HG02642 (cell line): ENCODE data around the gene NKX3-2.
"Not testable (repeated sequence)": the region's sequence is repeated elsewhere in the genome, so short reads cannot be mapped to it uniquely, and the experiment has no call there.

ENCODE experiments used
- ATAC-seq: cut with Tn5 transposase; IDR thresholded peaks from one replicate; pipeline ENCODE4 v1.9.1; 2021; ENCODE audit warnings: mild to moderate bottlenecking; ENCODE audit not compliant: unreplicated experiment, poor library complexity

Gene NKX3-2

GRCh38 chr4:13543839-13544605 is at the start of gene NKX3-2:
NKX3-2 (minus strand) TSS chr4:13544508; CDS start chr4:13544414, 94 bp downstream.
- ATAC-seq, result no peak

DNA sequence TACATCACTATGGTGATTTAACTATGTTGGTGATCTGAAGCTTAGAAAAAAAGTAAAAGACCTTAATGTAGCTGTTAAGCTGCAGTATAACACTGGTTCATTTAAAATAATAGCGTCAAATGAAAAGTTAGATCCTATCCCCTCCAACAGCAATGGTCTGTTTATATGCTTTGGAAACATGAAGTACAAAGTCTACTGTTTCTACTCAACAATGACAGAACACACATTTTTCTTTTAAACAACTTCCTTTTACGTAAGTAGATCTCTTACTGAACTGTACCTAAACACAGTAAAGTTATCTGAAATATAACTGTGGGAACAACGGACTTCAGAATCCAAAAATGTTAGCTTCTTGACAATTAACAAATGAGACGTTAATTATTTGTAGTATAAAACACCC is 47.9 kb upstream of the NKX3-2 start:
- no peak for ATAC-seq

DNA sequence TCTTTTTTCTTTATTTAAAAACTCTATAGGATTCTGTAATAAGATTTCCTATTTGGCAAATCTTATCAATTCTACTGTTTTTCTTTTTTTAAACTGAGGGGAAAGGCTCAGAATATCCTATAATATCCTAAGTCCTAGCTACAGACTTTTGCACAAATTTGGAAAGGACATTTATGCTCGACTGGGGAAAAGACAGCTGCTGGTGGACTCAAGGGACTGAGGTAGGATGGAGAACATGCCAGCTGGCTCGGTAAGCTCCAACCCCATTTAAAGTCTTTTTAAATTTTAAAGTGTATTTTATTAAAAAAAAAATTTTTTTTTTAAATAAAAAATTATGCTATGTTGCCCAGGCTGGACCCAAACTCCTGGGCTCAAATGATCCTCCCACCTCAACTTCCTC is 46.5 kb upstream of the NKX3-2 start:
- ATAC-seq, result no peak

DNA sequence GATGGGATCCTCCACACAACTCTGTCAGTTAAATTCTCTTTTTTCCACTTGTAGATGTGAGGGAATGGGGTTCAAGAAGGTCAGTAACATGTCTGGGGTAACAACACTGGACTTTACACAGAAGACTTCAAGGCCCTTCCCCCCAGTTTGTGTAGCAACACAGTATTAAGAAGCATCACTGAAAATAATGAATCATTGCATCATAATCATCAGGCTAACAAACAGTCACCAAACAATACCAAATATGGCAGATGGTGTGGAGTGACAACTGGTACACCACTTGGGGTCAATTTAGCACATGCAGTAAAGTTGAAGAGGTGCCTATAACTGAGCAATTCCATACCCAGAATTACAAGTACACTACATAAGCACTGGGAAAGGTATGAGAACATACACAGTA is 44.6 kb upstream of the NKX3-2 start:
- ATAC-seq, result no peak

- no peak for ATAC-seq
Observed at GRCh38 chr4:13584481-13584880, 40.2 kb upstream of the NKX3-2 start.

- no peak for ATAC-seq
Observed at GRCh38 chr4:13580036-13580435, 35.7 kb upstream of the NKX3-2 start.

- no peak for ATAC-seq
Observed at GRCh38 chr4:13577660-13578059, 33.4 kb upstream of the NKX3-2 start.

GRCh38 chr4:13570916-13571315 is 26.6 kb upstream of the NKX3-2 start:
- no peak for ATAC-seq

GRCh38 chr4:13567125-13567524 is 22.8 kb upstream of the NKX3-2 start:
- ATAC-seq, result no peak

GRCh38 chr4:13562876-13563275 is 18.6 kb upstream of the NKX3-2 start:
- ATAC-seq, result no peak

DNA sequence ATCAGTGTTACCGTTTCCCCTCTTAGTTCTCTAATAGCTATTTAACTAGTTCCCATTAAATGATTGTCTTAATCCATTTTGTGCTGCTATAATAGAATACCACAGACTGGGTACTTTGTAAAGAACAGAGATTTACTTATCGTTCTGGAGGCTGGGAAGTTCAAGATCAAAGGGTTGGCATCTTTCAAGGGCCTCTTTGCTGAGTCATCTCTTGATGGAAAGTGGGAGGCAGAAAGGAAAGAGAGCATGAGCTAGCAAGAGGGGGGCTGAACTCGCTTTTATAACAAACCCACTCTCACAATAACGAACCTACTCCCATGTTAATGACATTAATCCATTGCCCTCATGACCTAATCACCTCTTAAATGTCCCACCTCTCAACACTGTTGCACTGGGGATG is 17.4 kb upstream of the NKX3-2 start:
- no peak for ATAC-seq

DNA sequence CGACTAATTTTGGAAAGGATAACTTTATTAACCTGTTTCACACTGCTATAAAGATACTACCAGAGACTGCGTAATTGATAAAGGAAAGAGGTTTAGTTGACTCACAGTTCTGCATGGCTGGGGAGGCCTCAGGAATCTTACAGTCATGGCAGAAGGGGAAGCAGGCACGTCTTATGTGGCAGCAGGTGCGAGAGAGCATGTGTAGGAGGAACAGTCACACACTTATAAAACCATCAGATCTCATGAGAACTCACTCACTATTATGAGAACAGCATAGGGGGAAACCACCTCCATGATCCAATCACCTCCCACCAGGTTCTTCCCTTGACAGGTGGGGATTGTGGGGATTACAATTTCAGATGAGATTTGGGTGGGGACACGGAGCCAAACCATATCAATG is 15.8 kb upstream of the NKX3-2 start:
- ATAC-seq, result not testable (repeated sequence)

- ATAC-seq, result no peak
Observed at GRCh38 chr4:13559413-13559812, 15.1 kb upstream of the NKX3-2 start.

DNA sequence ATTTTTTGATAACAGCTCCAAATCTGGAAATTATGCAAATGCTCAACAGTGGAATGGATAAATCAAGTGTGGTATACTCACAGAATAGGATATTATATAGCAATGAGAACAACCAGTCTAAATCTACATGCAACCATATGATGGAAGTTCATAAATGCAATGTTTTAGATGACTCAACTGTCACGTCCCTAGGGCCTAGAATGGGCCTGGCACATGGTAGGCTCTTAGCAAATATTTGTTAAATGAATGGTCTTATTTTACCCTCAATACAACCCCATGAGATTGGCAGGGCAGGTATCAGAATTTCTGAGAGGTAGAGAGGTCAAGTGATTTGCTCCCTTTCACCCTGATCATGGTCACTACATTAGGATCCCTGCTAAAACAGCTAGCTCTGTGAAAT is 14.6 kb upstream of the NKX3-2 start:
- ATAC-seq, result no peak

GRCh38 chr4:13555325-13555724 is 11.0 kb upstream of the NKX3-2 start:
- ATAC-seq, result no peak

DNA sequence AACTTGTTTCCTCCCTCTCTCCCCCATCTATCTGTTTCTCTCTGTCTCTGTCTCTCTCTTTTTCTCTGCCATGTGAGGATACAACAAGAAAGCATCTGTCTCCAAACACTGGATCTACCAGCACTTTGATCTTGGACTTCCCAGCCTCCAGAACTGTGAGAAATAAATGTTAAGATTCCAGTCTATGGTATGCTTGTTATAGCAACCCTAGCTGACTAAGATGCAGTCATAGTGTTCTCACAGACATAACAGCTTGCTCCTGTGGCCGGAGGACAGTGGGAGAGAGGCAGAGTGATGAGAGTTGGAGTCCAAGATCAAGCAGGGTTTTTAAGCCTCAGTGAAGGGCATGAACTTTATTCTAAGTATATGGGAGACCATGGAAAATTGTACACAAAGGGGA is 8.8 kb upstream of the NKX3-2 start:
- ATAC-seq, result no peak

DNA sequence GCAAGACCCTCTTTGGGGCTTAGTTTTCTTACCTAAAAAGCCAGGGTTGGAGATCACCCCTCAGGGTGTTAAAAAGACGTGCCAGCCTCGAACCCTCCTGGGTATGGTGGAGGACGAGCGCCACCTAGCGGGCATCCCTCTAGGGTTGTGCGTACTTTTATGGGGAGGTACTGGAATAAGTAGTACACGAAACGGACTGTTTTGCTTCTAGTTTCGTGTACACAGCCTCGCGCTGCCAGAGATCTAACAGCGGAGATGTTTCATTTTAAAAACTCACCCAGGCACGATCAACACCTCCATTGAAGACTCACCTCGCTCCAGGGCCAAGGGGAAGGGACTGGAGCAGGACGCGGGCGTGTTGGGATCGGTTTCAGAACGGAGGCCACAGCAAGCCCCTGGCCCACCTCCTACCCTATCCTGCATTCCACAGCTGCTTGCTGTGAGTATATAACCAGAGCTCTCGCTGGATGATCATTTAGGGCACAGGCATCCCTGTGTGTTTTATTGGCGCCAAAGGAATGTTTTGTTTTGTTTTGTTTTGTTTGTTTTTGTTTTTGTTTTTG is 4.8 kb upstream of the NKX3-2 start:
- peak; percentile 72 for ATAC-seq

DNA sequence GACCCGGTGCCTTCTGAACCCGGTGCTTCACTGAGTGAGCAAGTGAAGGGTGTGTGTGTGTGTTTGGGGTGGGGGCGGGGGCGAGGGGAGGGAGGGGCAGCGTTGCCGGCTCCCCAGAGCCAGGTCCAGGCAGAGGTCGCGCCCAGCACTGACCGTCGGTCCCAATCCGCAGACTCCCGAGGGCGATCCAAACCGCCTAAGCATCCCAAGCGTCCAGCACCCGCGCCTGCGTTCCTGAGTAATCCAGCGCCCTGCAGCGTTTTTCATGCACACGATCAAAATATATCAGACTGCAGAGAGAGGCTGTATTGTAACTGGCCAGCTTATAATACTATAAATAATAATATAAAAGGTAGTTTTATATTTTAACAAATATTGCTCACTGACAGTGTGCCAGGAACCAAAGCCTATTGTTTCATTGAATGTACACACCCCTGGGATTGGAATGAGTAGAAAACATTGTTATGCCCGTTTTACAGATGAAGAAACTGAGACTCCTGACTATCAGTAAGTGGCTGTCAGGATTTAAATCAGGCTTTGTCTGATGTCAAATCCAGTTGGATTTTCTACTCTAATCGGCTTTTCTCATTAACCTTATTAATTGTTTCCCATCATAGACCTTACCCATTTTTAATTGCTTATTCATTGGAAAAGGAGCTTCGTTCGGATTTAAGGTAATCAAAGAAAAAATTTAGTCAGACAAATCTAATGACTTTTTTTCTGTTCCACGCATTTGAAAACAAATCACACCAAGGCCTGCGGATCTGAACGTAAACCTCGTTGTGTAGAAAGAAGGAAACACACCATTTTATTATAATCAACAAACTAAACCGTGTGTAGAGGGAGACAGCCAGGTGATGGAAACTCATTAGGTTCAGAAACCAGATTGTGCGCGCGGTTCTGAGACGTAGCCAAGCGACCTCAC is 4.0 kb upstream of the NKX3-2 start:
- no peak for ATAC-seq

DNA sequence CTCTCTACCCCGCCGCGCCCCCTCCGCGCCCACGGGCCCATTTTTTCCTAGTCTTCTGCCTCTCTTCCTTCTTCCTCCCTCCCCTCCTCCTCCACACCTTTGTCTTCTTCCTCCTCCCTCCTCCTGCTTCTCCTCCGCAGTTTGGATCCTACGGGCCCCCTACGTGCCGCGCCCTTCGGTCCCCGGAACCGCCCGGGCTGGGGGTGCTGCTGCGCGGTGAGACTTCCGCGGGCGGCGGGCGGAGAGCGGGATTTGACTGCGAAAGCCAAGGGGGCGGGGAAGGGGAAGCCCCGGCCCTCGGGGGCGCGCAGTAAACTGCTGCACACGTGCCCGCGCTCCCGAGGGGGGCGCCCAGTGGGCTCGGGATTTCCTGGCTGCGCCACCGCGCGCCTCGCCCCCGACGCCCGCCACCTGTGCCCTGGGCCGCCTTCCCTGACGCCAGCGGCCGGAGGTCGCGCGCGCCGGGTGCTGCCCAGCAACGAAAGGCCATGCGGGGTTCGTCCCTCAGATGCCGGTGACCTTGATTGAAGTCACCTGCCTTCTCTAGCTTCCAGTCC is 3.3 kb upstream of the NKX3-2 start:
- no peak for ATAC-seq

GRCh38 chr4:13546941-13547484 is 2.7 kb upstream of the NKX3-2 start:
- ATAC-seq, result no peak
